ENCODE measurements around the gene PDCD11. TPM values are rescaled to one million over a fixed set of nuclear protein-coding genes. Genes with fewer than 3 reads are reported as not detected.

PDCD11 gene
- total RNA-seq, 1 donor from 2014 or later, result 32.6 TPM

GRCh38 chr10:103451091-103451813, 54.8 kb downstream of the PDCD11 start:
- H3K4me3 ChIP-seq (ENCODE audit: low read depth, low read length), result no peak overlapping the region
- no peak for TF ChIP-seq CTCF (conservative IDR thresholded peaks at IDR 0.05; ENCODE audit: low read depth, low read length)
- no peak for DNase-seq (ENCODE audit: low read depth)

- no peak for DNase-seq (ENCODE audit: low read depth)
- H3K4me3 ChIP-seq (ENCODE audit: low read depth, low read length), result peak within 1 kb of the TSS; percentile 39
- TF ChIP-seq CTCF (conservative IDR thresholded peaks at IDR 0.05; ENCODE audit: low read depth, low read length), result no peak
Measured at GRCh38 chr10:103451831-103452505, 55.5 kb downstream of the PDCD11 start, which contains the start of gene CALHM2. Gene CALHM2 (minus strand): TSS chr10:103452370. CDS start chr10:103449941, 2,429 bp downstream.

GRCh38 chr10:103452506-103453230, 56.2 kb downstream of the PDCD11 start:
- peak overlapping the region; percentile 39 for H3K4me3 ChIP-seq (ENCODE audit: low read depth, low read length)
- no peak for DNase-seq (ENCODE audit: low read depth)
- no peak for TF ChIP-seq CTCF (conservative IDR thresholded peaks at IDR 0.05; ENCODE audit: low read depth, low read length)

- TF ChIP-seq CTCF (conservative IDR thresholded peaks at IDR 0.05; ENCODE audit: low read depth, low read length), result no peak
- DNase-seq (ENCODE audit: low read depth), result no peak
- H3K4me3 ChIP-seq (ENCODE audit: low read depth, low read length), result no peak overlapping the region
Measured at GRCh38 chr10:103454026-103454425, 57.6 kb downstream of the PDCD11 start.

GRCh38 chr10:103455235-103455634, 58.8 kb downstream of the PDCD11 start:
- DNase-seq (ENCODE audit: low read depth), result no peak
- no peak for TF ChIP-seq CTCF (conservative IDR thresholded peaks at IDR 0.05; ENCODE audit: low read depth, low read length)
- no peak overlapping the region for H3K4me3 ChIP-seq (ENCODE audit: low read depth, low read length)

- no peak overlapping the region for H3K4me3 ChIP-seq (ENCODE audit: low read depth, low read length)
- DNase-seq (ENCODE audit: low read depth), result no peak
- TF ChIP-seq CTCF (conservative IDR thresholded peaks at IDR 0.05; ENCODE audit: low read depth, low read length), result no peak
Measured at GRCh38 chr10:103456074-103456660, 59.7 kb downstream of the PDCD11 start.

Measured in epithelial cell of proximal tubule (primary cell).